IPS-20b (cell line): ENCODE results near the gene COL18A1.

Experiments used
- H3K27ac ChIP-seq: one replicate; pipeline ENCODE4 v1.5.1; 2013; ENCODE audit warnings: low read length
- H3K27me3 ChIP-seq: 2 replicates; pipeline ENCODE4 v1.6.1; 2013; ENCODE audit warnings: mild to moderate bottlenecking, low read length, inconsistent platforms; ENCODE audit not compliant: insufficient read depth
- H3K36me3 ChIP-seq: 2 replicates; pipeline ENCODE4 v1.6.1; 2013; ENCODE audit warnings: low read depth, mild to moderate bottlenecking, inconsistent platforms, low read length, moderate library complexity; ENCODE audit not compliant: insufficient read depth
- H3K4me1 ChIP-seq: 2 replicates; pipeline ENCODE4 v1.6.1; 2013; ENCODE audit warnings: mild to moderate bottlenecking, control low read depth, inconsistent platforms, low read length, moderate library complexity; ENCODE audit not compliant: insufficient read depth
- H3K4me3 ChIP-seq: 2 replicates; pipeline ENCODE4 v1.5.1; 2013; ENCODE audit warnings: mild to moderate bottlenecking, low read length, inconsistent platforms
- H3K9ac ChIP-seq: 2 replicates; pipeline ENCODE4 v1.6.1; 2013; ENCODE audit warnings: low read depth, mild to moderate bottlenecking, inconsistent platforms, low read length, moderate library complexity
- H3K9me3 ChIP-seq: 2 replicates; pipeline ENCODE4 v1.6.1; 2013; ENCODE audit warnings: mild to moderate bottlenecking, low read depth, low read length, inconsistent platforms; ENCODE audit not compliant: insufficient read depth

Gene COL18A1

DNA sequence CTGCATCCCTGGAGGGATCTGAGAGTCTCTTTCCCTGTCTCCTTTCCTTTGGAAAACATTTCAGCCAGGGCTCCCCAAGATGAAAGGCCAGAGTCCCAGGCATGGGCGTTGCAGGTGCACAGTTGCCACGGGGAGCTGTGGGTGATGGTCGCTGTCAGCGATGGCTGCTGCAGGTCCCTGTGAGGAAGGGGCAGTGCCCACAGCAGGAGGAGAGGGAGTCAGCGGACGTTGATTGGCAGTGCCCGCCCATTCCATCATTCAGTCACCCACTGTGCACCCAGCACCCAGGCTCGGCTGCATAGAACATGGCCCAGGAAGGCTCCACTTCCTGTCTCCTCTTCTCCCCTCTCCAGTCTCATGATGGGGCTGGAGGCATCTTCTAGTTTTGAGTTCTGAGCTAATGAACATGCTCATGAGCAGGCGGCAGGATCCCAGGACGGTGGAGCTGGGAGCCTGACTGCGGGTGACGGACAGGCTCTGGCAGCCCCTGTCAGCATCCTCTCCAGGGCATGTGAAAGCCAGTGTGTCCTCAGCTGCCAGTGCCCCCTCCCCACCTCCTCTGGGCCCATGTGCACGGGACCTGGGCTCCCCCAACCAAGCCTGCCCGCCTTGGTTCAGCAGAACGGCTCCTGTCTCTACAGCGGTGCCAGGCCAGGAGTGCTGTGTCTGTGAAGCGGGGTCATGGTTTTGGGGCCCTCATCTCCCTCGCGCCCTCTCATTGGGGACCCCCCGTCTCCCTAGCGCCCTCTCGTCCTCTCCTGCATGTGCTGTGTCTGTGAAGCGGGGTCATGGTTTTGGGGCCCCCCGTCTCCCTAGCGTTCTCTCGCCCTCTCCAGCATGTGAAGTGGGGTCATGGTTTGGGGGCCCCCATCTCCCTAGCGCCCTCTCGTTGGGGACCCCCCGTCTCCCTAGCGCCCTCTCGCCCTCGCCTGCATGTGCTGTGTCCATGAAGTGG, 24.5 kb downstream of the COL18A1 start:
- Histone ChIP-seq H3K9me3 (no peaks in the 10 kb centered on the region), H3K9ac (no peak overlapping the region), H3K36me3 (0 out of 2 replicates have a peak, but pooled peaks cover 10% of the 10 kb centered on the region), H3K4me3 (no peak overlapping the region), H3K27ac (no peak overlapping the region), H3K27me3 (no peaks in the 10 kb centered on the region), H3K4me1 (peaks cover 14% of the 10 kb centered on the region)

DNA sequence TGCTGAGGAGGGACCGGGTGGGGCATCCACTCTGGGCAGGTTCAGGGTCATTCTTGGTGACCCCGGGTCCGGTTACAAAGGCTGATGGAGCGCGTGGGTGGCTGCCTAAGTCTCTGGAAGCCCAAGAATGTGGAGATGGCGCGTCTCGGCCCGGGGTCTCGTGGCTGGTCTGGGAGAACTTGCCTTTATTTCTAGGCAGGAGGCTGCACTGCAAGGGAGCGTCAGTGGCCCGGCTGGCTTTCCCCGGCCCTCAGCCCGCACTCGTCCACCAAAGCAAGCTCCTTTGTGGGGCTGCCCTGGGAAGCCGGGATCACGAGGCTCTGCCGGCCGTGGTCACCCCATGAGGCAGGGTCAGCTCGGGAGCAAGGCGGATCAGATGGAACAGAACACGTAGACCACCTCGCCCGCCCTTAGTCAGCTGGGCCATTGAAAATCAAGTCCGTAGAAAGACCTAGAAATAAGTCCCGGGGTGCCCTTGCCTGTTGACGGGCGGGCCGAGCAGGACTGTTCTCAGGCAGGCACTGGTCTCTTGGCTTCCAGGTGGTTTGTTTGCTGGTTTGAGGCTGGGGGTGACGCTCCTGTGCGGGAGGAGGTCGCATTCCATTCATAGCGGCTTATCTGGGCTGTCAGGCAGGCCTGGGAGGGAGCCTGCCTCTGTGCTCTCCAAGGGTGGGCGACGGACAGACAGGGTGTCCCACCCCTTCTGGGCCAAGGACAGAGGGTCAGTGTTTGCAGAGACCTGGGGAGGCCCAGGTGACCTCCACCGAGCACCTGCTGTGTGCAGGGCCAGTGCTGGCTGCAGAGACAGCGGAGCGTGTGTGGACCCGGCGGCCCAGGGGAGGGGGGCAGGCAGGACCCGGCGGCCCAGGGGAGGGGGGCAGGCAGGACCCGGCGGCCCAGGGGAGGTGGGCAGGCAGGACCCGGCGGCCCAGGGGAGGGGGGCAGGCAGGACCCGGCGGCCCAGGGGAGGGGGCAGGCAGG, 25.8 kb downstream of the COL18A1 start:
- Histone ChIP-seq H3K9ac (peak overlapping the region; percentile 46; the same call in 1 of the 2 replicates), H3K4me1 (peaks cover 12% of the 10 kb centered on the region; the same call in 1 of the 2 replicates), H3K27me3 (no peaks in the 10 kb centered on the region), H3K27ac (no peak overlapping the region), H3K4me3 (no peak overlapping the region), H3K9me3 (no peaks in the 10 kb centered on the region), H3K36me3 (0 out of 2 replicates have a peak, but pooled peaks cover 10% of the 10 kb centered on the region)

DNA sequence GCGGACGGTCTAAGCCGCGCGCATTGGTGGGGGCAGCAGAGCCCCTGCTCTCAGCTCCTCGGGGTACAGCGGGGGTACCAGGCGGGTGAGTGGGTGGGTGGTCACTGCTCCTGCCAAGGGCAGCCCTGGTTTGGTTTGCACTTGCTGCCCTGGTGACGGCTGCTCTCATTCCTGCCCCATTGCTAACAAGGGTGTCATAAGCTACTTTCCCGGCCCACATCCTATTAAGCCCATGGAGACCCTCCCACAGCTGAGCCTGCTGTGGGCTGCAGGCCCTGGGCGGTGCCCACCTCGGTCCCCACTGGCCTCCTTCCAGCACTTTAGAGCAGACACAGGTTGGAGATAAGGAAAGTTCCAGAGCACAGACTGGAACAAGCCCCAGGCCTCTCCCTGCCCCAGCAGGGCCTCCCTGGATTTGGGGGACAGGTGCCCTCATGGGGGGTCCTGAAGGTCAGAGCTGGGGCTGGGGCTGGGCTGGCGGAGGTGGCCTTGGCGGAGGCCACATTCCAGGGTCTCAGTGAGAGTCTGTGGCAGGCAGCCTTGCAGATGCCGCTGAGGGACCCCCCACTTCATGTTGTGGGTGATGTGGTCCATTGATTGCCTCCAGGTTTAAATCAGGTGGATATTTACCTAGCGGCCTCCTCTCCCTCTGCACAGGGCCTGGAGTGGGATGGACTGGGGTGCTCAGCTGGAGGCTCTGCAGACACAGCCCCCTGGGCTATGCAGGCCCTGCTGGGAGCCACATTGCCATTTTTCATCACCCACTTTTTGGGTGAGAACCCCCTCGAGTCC, 27.0 kb downstream of the COL18A1 start:
- no peak overlapping the region for H3K27ac ChIP-seq
- peaks cover 11% of the 10 kb centered on the region; the same call in 1 of the 2 replicates for H3K36me3 ChIP-seq
- peaks cover 12% of the 10 kb centered on the region; the same call in 1 of the 2 replicates for H3K4me1 ChIP-seq
- no peaks in the 10 kb centered on the region for H3K27me3 ChIP-seq
- no peaks in the 10 kb centered on the region for H3K9me3 ChIP-seq
- no peak overlapping the region for H3K9ac ChIP-seq
- no peak overlapping the region for H3K4me3 ChIP-seq

DNA sequence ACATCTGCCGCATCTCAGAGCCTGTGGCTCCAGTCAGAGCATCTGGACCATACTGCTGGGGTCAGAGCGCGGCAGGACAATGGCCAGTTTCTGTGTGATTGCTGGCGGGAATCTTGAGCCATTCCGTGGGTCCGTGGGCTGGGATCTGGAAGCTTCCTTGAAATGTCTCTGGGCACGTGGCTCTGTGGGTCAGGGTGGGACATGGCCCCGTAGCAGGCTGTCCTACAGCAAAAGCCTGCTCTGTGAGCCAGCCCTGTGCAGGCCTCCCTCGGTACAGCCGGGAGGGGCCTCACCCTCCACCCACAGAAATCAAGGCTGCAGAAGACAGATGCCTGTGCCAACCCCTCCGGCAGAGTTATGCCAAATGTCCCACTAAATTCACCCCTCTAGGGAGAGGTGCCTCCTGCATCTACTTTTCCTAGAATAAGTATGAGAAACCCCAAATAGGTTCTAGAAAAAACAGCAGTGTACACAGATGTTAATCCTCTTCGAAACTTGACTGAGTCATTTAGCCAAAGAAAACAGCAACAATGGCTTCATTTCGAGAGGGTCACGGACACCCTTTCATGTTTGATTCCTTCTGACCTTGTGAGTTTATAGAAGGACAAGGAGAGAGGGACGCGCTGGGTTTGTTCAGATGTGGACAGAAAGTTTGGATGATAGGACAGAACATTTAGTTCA, 27.8 kb downstream of the COL18A1 start:
- H3K4me1 ChIP-seq = peaks cover 12% of the 10 kb centered on the region; the same call in 1 of the 2 replicates
- H3K27me3 ChIP-seq = no peaks in the 10 kb centered on the region
- peaks cover 19% of the 10 kb centered on the region; the same call in 1 of the 2 replicates for H3K36me3 ChIP-seq
- no peaks in the 10 kb centered on the region for H3K9me3 ChIP-seq
- H3K9ac ChIP-seq = no peak overlapping the region
- H3K4me3 ChIP-seq = no peak overlapping the region
- no peak overlapping the region for H3K27ac ChIP-seq

DNA sequence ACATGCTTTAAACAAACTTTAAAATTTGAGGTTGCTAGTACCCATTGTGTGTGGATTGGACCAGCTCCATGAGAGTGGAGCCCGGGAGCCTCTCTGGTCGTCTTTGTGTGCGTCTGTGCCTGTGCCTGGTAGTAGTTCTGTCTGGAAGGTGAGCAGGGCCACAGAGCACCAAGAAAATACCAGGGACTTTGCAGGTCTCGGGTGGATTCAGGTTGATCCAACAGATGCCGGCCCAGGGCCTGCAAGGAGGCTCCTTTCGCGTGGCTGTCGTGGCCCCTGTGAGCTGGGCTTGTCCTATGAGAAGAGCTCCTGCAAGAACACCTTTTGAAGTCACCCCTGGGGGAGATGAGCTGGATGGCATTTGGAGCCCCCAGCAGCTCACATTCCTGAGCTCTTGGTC, 28.3 kb downstream of the COL18A1 start:
- Histone ChIP-seq H3K27ac (no peak overlapping the region), H3K4me3 (no peak overlapping the region), H3K4me1 (peaks cover 12% of the 10 kb centered on the region; the same call in 1 of the 2 replicates), H3K27me3 (no peaks in the 10 kb centered on the region), H3K9ac (no peak overlapping the region), H3K36me3 (peaks cover 17% of the 10 kb centered on the region; the same call in 1 of the 2 replicates), H3K9me3 (no peaks in the 10 kb centered on the region)

DNA sequence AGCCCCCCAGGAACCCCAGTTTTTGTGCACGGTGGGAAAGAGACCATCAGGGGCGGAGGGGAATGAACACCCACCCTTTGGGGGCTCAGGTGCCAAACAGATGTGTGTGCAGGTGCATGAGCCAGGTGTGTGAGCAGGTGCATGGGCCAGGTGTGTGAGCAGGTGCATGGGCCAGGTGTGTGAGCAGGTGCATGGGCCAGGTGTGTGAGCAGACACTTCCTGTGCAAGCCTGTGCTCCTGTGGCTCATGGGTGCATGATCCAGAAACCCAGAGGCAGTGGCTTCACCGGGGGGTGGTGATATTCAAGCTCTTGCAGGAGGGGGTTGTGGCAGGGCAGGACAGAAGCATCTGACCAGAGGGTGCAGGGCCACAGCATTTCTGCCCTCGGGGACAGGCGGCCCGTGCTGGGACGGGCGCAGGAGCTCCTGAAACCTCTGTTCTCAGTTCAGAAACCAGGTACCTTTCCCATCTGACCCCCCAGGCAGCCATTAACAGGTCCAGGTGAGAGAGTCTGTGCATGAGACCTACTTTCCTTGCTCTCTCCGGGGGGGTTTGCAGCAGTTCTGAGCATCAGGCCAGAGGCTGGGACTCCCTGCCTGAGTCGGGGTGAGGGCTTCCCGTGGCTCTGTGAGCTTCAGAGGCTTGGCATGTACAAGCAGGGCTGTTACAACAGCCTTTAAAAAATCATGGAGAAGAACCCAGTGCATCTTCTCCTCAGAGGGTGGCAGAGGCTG, 29.1 kb downstream of the COL18A1 start:
- no peaks in the 10 kb centered on the region for H3K27me3 ChIP-seq
- no peak overlapping the region for H3K4me3 ChIP-seq
- no peak overlapping the region for H3K27ac ChIP-seq
- no peak overlapping the region for H3K9ac ChIP-seq
- peaks cover 12% of the 10 kb centered on the region; the same call in 1 of the 2 replicates for H3K4me1 ChIP-seq
- no peaks in the 10 kb centered on the region for H3K9me3 ChIP-seq
- H3K36me3 ChIP-seq = peaks cover 13% of the 10 kb centered on the region; the same call in 1 of the 2 replicates

DNA sequence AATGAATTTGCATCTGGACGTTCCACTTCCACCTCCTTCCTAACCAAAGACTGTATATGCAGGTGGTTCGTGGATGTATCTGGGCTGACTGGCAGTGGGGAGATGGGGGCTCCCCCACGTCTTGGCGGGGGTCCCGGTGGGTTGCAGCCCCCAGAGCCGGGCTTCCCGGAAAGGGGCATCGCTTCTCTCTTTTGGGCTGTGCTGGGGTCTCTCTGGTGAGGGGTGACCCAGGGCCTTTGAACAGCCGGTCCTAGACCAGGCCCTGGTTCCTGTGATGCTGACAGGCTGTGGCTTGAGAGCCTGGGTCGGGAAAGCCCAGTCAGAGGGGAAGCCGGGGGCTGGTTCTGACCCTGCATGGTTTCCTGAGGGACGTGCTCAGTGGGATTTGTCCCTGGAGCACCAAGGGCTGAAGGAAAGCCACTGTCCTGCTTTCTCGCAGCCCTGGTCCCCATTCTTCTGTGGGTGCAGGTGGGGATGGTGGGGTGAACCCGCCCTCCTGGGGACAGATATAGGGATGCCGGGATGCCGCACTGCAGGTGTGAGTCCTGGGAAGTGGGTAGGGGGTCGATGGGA, 29.8 kb downstream of the COL18A1 start:
- H3K9ac ChIP-seq = no peak overlapping the region
- no peak overlapping the region for H3K4me3 ChIP-seq
- no peak overlapping the region for H3K27ac ChIP-seq
- H3K4me1 ChIP-seq = peaks cover 12% of the 10 kb centered on the region; the same call in 1 of the 2 replicates
- H3K27me3 ChIP-seq = no peaks in the 10 kb centered on the region
- no peaks in the 10 kb centered on the region for H3K9me3 ChIP-seq
- H3K36me3 ChIP-seq = peaks cover 9% of the 10 kb centered on the region; the same call in 1 of the 2 replicates

DNA sequence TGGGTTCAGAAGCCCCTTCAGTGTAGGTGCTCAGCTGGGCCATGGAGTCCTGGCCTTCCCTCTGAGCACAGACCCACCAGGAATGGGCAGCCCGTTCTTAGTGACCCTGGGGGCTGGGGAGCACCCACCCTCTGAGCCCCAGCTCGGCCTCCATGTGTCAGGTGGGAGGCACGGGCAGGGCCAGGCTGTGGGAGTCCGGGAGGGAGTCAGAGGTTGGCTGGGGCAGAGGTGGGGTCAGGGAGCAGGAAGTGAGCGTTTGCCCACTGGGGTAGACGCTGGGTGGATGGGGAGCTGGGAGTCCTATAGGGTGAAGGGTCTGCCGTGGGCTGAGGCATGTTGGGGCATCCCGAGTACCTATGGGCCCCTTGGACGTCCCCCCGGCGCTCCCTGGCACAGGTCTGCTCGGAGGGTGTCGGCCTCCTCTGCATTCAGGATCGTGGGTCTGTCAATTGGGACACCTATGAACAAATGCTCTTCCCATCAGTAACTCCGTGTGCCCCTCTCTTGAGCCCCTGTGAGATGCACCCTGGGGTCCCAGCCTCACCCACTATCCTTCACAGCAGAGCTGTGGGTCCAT, 30.5 kb downstream of the COL18A1 start:
- Histone ChIP-seq H3K36me3 (peaks cover 9% of the 10 kb centered on the region; the same call in 1 of the 2 replicates), H3K4me1 (peaks cover 12% of the 10 kb centered on the region; the same call in 1 of the 2 replicates), H3K27ac (no peak overlapping the region), H3K27me3 (no peaks in the 10 kb centered on the region), H3K9me3 (no peaks in the 10 kb centered on the region), H3K4me3 (no peak overlapping the region), H3K9ac (no peak overlapping the region; the same call in 1 of the 2 replicates)

DNA sequence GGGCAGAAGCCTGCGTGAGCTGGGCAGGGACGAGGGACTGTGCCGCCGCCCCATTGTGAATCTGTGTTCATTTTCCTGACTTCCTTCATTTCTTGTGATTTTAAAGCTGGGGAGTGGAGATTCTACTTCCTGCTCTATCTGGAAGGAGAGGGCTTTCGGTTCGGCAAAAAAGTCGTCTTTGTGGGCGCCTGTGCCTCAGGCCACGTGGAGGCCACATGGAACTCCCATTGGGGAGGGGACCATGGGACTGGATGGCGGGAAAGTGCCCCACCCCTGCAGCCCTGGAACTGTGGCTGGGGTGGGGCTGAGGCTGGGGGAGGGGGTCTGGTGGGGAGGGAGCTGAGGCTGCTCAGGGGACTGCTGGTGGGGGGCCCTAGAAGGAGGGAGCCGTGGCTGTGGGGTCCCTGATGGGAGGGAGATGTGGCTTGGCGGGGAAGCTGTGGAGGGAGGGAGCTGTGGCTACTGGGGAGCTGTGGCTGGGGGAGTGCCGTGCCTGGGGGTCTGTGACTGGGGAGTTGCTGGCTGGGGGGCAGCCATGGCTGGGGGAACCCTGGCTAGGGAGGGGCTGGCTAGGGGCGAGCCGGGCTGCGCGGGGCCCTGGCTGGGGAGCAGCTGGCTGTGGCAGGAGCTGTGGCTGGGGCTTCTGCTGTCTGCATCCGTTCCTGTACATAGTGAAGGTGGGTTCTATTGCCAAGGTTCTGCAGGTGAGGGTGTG, 31.5 kb downstream of the COL18A1 start:
- Histone ChIP-seq H3K4me3 (no peak overlapping the region), H3K4me1 (0 out of 2 replicates have a peak, but pooled peaks cover 10% of the 10 kb centered on the region), H3K27ac (no peak overlapping the region), H3K36me3 (peaks cover 10% of the 10 kb centered on the region), H3K27me3 (no peaks in the 10 kb centered on the region), H3K9me3 (no peaks in the 10 kb centered on the region), H3K9ac (no peak overlapping the region)
